Adipocyte (in vitro differentiated cells): ENCODE results near the gene GPR142.

Experiments used
- DNase-seq: peaks from one replicate; pipeline ENCODE4 v3.0.0-alpha.2; 2015; ENCODE audit warnings: low read depth
- H3K27me3 ChIP-seq: replicated peaks from 2 replicates; pipeline ENCODE4 v1.7.0; 2013; ENCODE audit warnings: mild to moderate bottlenecking, low read length, moderate library complexity; ENCODE audit not compliant: control insufficient read depth, insufficient read depth
- H3K36me3 ChIP-seq: 2 replicates; pipeline ENCODE4 v1.7.0; 2013; ENCODE audit warnings: low read length, mild to moderate bottlenecking, moderate library complexity; ENCODE audit not compliant: control insufficient read depth, insufficient read depth, severe bottlenecking
- H3K4me1 ChIP-seq: 2 replicates; pipeline ENCODE4 v1.7.0; 2013; ENCODE audit warnings: mild to moderate bottlenecking, low read length, moderate library complexity; ENCODE audit not compliant: control insufficient read depth, insufficient read depth
- H3K4me3 ChIP-seq: 2 replicates; pipeline ENCODE4 v1.7.0; 2013; ENCODE audit warnings: mild to moderate bottlenecking, low read length, moderate library complexity
- H3K9ac ChIP-seq: 2 replicates; pipeline ENCODE4 v1.7.0; 2013; ENCODE audit warnings: mild to moderate bottlenecking, low read length, moderate library complexity
- H3K9me3 ChIP-seq: 2 replicates; pipeline ENCODE4 v1.7.0; 2013; ENCODE audit warnings: mild to moderate bottlenecking, low read length, moderate library complexity; ENCODE audit not compliant: control insufficient read depth

Gene GPR142

GRCh38 chr17:74415608-74416396, 48.5 kb downstream of the GPR142 start:
- no peak for DNase-seq

GRCh38 chr17:74417178-74418045, 50.1 kb downstream of the GPR142 start:
- Histone ChIP-seq H3K9ac (no peak overlapping the region), H3K9me3 (no peaks in the 10 kb centered on the region), H3K27me3 (no peaks in the 10 kb centered on the region), H3K4me1 (peaks cover 11% of the 10 kb centered on the region), H3K36me3 (no peaks in the 10 kb centered on the region), H3K4me3 (no peak overlapping the region)
- DNase-seq: no peak

More at GRCh38 chr17:74415608-74416396, 48.5 kb downstream of the GPR142 start:
- Histone ChIP-seq H3K27me3 (peaks cover 7% of the 10 kb centered on the region), H3K9me3 (no peaks in the 10 kb centered on the region), H3K4me3 (no peak overlapping the region), H3K9ac (no peak overlapping the region), H3K4me1 (peaks cover 11% of the 10 kb centered on the region), H3K36me3 (no peaks in the 10 kb centered on the region)

GRCh38 chr17:74419928-74420411, 52.7 kb downstream of the GPR142 start:
- no peak for DNase-seq
- Histone ChIP-seq H3K4me1 (peaks cover 11% of the 10 kb centered on the region), H3K36me3 (no peaks in the 10 kb centered on the region), H3K4me3 (no peak overlapping the region), H3K9ac (no peak overlapping the region), H3K9me3 (no peaks in the 10 kb centered on the region), H3K27me3 (peaks cover 3% of the 10 kb centered on the region)
